Measurements from ENCODE around the gene TATDN3.
A peak's percentile ranks its signal among the peaks of the same experiment; 100 is the strongest.

Gene TATDN3

DNA sequence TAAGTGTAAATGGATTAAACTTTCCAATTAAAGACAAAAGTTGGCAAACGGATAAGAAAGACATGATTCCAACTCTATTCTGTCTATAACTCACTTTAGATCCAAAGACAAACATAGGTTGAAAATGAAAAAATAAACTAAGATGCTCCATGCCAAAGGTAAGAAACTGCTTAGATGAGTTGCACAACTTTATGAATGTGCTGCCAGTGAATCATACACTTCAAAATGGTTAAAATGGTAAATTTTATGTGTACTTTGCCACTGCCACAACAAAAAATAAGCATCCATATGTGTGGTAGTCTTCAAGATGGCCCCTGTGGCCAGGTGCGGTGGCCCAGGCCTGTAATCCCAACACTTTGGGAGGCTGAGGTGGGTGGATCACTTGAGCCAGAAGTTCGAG lies 45.1 kb upstream of the TATDN3 start:
- H3K27ac ChIP-seq (ENCODE audit: low read length): no peak overlapping the region
- H3K4me3 ChIP-seq (ENCODE audit: low read length): no peak overlapping the region
- peaks cover 10% of the 10 kb centered on the region; the same call in 1 of the 2 replicates for H3F3A ChIP-seq (ENCODE audit: insufficient read depth, low read length)
- no peaks in the 10 kb centered on the region for H3K9me2 ChIP-seq (replicated peaks; ENCODE audit: insufficient read depth, low read length)
- TF ChIP-seq EZH2phosphoT487 (IDR thresholded peaks at IDR 0.05; ENCODE audit: low read length) (no peak), EZH2 (optimal IDR thresholded peaks at IDR 0.05; ENCODE audit: low read depth, low read length) (no peak)
- TF ChIP-seq, protein P1, sequence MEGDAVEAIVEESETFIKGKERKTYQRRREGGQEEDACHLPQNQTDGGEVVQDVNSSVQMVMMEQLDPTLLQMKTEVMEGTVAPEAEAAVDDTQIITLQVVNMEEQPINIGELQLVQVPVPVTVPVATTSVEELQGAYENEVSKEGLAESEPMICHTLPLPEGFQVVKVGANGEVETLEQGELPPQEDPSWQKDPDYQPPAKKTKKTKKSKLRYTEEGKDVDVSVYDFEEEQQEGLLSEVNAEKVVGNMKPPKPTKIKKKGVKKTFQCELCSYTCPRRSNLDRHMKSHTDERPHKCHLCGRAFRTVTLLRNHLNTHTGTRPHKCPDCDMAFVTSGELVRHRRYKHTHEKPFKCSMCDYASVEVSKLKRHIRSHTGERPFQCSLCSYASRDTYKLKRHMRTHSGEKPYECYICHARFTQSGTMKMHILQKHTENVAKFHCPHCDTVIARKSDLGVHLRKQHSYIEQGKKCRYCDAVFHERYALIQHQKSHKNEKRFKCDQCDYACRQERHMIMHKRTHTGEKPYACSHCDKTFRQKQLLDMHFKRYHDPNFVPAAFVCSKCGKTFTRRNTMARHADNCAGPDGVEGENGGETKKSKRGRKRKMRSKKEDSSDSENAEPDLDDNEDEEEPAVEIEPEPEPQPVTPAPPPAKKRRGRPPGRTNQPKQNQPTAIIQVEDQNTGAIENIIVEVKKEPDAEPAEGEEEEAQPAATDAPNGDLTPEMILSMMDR (IDR thresholded peaks at IDR 0.05; ENCODE audit: low read length): no peak
- no peak overlapping the region for H3K4me2 ChIP-seq (ENCODE audit: low read depth, low read length)
- no peaks in the 10 kb centered on the region for H3K9me3 ChIP-seq (replicated peaks; ENCODE audit: insufficient read depth, low read length)
- peaks cover 11% of the 10 kb centered on the region for H3K4me1 ChIP-seq (ENCODE audit: low read length)
- no peak overlapping the region for H2AFZ ChIP-seq (ENCODE audit: low read length)
- H3K36me3 ChIP-seq (replicated peaks; ENCODE audit: insufficient read depth, low read length): no peaks in the 10 kb centered on the region
- H3K79me2 ChIP-seq (ENCODE audit: low read length): peaks cover 17% of the 10 kb centered on the region
- H4K20me1 ChIP-seq (ENCODE audit: insufficient read depth, low read length): no peaks in the 10 kb centered on the region
- no peaks in the 10 kb centered on the region for H3K27me3 ChIP-seq (replicated peaks; ENCODE audit: insufficient read depth, low read length)
- no peak overlapping the region for H3K9ac ChIP-seq (ENCODE audit: low read length)
- DNase-seq: no peak

GRCh38 chr1:212749821-212750535 lies 41.7 kb upstream of the TATDN3 start:
- Histone ChIP-seq H3K9me3 (replicated peaks; ENCODE audit: insufficient read depth, low read length) (no peaks in the 10 kb centered on the region), H3K4me1 (ENCODE audit: low read length) (peaks cover 38% of the 10 kb centered on the region), H4K20me1 (ENCODE audit: insufficient read depth, low read length) (no peaks in the 10 kb centered on the region), H3K27ac (ENCODE audit: low read length) (no peak overlapping the region), H3K27me3 (replicated peaks; ENCODE audit: insufficient read depth, low read length) (no peaks in the 10 kb centered on the region), H3F3A (ENCODE audit: insufficient read depth, low read length) (peaks cover 41% of the 10 kb centered on the region), H3K79me2 (ENCODE audit: low read length) (peaks cover 13% of the 10 kb centered on the region), H2AFZ (ENCODE audit: low read length) (peak overlapping the region; percentile 2; the same call in 1 of the 2 replicates), H3K4me2 (ENCODE audit: low read depth, low read length) (peak overlapping the region; percentile 35; the same call in 1 of the 2 replicates), H3K9me2 (replicated peaks; ENCODE audit: insufficient read depth, low read length) (no peaks in the 10 kb centered on the region), H3K36me3 (replicated peaks; ENCODE audit: insufficient read depth, low read length) (no peaks in the 10 kb centered on the region), H3K4me3 (ENCODE audit: low read length) (no peak overlapping the region), H3K9ac (ENCODE audit: low read length) (no peak overlapping the region)
- TF ChIP-seq, protein P1 (IDR thresholded peaks at IDR 0.05; ENCODE audit: low read length): peak; percentile 96
- no peak for TF ChIP-seq EZH2 (optimal IDR thresholded peaks at IDR 0.05; ENCODE audit: low read depth, low read length)
- TF ChIP-seq EZH2phosphoT487 (IDR thresholded peaks at IDR 0.05; ENCODE audit: low read length): no peak
- peak; percentile 43 for DNase-seq

DNA sequence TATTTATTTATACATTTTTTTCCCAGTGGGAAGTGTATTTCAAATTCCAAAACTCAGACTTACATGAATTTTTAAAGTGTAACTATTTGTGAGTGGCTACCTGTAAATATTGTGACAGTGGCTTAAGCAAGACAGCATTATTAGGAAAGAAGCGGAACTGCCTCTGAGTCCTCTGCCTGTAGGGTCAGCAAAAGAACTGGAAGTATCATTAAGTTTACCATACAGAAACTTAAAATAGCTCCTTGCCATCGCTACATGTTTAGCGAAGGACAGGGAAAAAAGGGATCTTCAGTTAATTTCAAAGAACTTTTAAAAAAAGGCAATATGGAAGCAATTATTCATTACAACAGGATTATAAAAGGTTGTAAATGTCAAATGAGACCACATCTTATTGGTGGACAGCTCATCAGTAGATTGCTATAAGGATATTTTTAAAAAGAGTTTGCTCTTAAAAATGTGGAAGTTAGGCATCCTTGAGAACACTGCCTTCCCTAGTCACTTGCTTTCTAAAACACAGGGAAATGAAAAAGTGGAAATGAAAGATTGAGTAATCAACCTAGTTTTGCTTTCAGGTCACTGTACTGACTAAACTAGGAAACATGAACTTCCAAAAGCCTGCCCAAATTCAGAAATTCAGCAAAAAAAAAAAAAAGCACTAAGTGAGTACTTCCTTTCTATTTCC lies 39.3 kb upstream of the TATDN3 start:
- Histone ChIP-seq H3K27me3 (replicated peaks; ENCODE audit: insufficient read depth, low read length) (no peaks in the 10 kb centered on the region), H3K4me3 (ENCODE audit: low read length) (peak overlapping the region; percentile 53), H3K79me2 (ENCODE audit: low read length) (peaks cover 11% of the 10 kb centered on the region), H3K4me2 (ENCODE audit: low read depth, low read length) (peak overlapping the region; percentile 89), H4K20me1 (ENCODE audit: insufficient read depth, low read length) (no peaks in the 10 kb centered on the region), H3K9me3 (replicated peaks; ENCODE audit: insufficient read depth, low read length) (no peaks in the 10 kb centered on the region), H2AFZ (ENCODE audit: low read length) (no peak overlapping the region), H3K27ac (ENCODE audit: low read length) (peak overlapping the region; percentile 45; the same call in 1 of the 2 replicates), H3K4me1 (ENCODE audit: low read length) (peaks cover 40% of the 10 kb centered on the region), H3K36me3 (replicated peaks; ENCODE audit: insufficient read depth, low read length) (no peaks in the 10 kb centered on the region), H3K9ac (ENCODE audit: low read length) (no peak overlapping the region), H3K9me2 (replicated peaks; ENCODE audit: insufficient read depth, low read length) (no peaks in the 10 kb centered on the region), H3F3A (ENCODE audit: insufficient read depth, low read length) (peaks cover 42% of the 10 kb centered on the region)
- DNase-seq: no peak
- TF ChIP-seq, protein P1 (IDR thresholded peaks at IDR 0.05; ENCODE audit: low read length): no peak

Data from MM.1S (cell line).